NB4 (cell line): ENCODE data around the gene MEGF6.

Experiments used
- DNase-seq: peaks from one replicate; pipeline ENCODE4 v3.0.0; 2010; ENCODE audit warnings: low read depth
- H3K4me3 ChIP-seq: one replicate; pipeline ENCODE4 v1.5.1; 2011; ENCODE audit warnings: mild to moderate bottlenecking, low read depth, low read length, moderate library complexity
- CTCF ChIP-seq: IDR thresholded peaks from one replicate; pipeline ENCODE4 v1.5.1; 2012; ENCODE audit warnings: low read depth, low read length
- MAX ChIP-seq: IDR thresholded peaks from 2 replicates; pipeline ENCODE4 v1.6.1; 2011; ENCODE audit warnings: low read depth, low read length
- MYC ChIP-seq: IDR thresholded peaks from 2 replicates; pipeline ENCODE4 v1.6.1; 2011; ENCODE audit warnings: low read depth, low read length
- POLR2A ChIP-seq: IDR thresholded peaks from 2 replicates; pipeline ENCODE4 v1.6.1; 2011; ENCODE audit warnings: mild to moderate bottlenecking; ENCODE audit not compliant: insufficient read length; ENCODE audit errors: extremely low read depth

Gene MEGF6

GRCh38 chr1:3463891-3464648 lies 147.2 kb downstream of the MEGF6 start:
- DNase-seq = no peak
- TF ChIP-seq MAX = no peak
- TF ChIP-seq MYC = no peak
- no peak for TF ChIP-seq POLR2A

GRCh38 chr1:3463408-3463863 lies 147.9 kb downstream of the MEGF6 start:
- TF ChIP-seq POLR2A = no peak
- TF ChIP-seq MYC = no peak
- no peak for TF ChIP-seq CTCF
- DNase-seq = no peak

More at GRCh38 chr1:3463891-3464648, 147.2 kb downstream of the MEGF6 start:
- no peak overlapping the region for H3K4me3 ChIP-seq

GRCh38 chr1:3463013-3463385 lies 148.3 kb downstream of the MEGF6 start:
- no peak overlapping the region for H3K4me3 ChIP-seq
- TF ChIP-seq POLR2A (no peak), MAX (no peak), MYC (no peak), CTCF (no peak)
- no peak for DNase-seq

More at GRCh38 chr1:3463408-3463863, 147.9 kb downstream of the MEGF6 start:
- no peak overlapping the region for H3K4me3 ChIP-seq

- TF ChIP-seq MYC (no peak), MAX (no peak), POLR2A (no peak), CTCF (no peak)
- no peak for DNase-seq
- no peak overlapping the region for H3K4me3 ChIP-seq
Observed at GRCh38 chr1:3462356-3463012, 148.8 kb downstream of the MEGF6 start.

GRCh38 chr1:3461934-3462275 lies 149.4 kb downstream of the MEGF6 start:
- TF ChIP-seq CTCF (no peak), MAX (no peak), MYC (no peak), POLR2A (no peak)
- H3K4me3 ChIP-seq = no peak overlapping the region
- DNase-seq = no peak

GRCh38 chr1:3461238-3461933 lies 149.9 kb downstream of the MEGF6 start:
- DNase-seq = no peak
- TF ChIP-seq CTCF (no peak), MAX (no peak), POLR2A (no peak), MYC (no peak)
- H3K4me3 ChIP-seq = no peak overlapping the region
